Astrocyte (in vitro differentiated cells and primary cell): ENCODE measurements around the gene DPEP3.

Experiments used
- EZH2 ChIP-seq: IDR thresholded peaks from 2 replicates; pipeline ENCODE4 v1.6.1; 2012; ENCODE audit warnings: mild to moderate bottlenecking, low read length, inconsistent platforms; ENCODE audit not compliant: insufficient read depth
- TF ChIP-seq, protein P1 (sequence below): IDR thresholded peaks from 2 replicates; pipeline ENCODE4 v1.5.1; 2011; ENCODE audit warnings: low read depth, mild to moderate bottlenecking, inconsistent platforms, low read length, moderate library complexity; ENCODE audit not compliant: insufficient read depth

DNA sequence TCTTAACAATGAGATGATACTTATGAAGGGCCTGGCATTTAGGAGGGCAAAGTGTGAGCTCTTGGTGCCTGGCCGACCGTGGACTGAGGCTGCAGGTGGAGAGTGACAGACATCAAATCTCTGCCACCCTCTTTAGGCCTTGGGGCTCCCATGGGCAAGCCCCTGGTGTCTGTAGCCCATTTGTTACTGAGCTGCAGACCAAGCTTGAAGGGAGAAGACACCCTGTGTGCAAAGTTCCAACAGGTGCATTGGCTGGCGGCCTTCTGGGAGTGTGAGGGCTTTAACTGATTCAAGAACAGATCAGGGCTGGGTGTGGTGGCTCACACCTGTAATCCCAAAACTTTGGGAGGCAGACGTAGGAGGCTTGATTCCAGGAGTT lies 47.8 kb downstream of the DPEP3 start:
- TF ChIP-seq, protein P1, sequence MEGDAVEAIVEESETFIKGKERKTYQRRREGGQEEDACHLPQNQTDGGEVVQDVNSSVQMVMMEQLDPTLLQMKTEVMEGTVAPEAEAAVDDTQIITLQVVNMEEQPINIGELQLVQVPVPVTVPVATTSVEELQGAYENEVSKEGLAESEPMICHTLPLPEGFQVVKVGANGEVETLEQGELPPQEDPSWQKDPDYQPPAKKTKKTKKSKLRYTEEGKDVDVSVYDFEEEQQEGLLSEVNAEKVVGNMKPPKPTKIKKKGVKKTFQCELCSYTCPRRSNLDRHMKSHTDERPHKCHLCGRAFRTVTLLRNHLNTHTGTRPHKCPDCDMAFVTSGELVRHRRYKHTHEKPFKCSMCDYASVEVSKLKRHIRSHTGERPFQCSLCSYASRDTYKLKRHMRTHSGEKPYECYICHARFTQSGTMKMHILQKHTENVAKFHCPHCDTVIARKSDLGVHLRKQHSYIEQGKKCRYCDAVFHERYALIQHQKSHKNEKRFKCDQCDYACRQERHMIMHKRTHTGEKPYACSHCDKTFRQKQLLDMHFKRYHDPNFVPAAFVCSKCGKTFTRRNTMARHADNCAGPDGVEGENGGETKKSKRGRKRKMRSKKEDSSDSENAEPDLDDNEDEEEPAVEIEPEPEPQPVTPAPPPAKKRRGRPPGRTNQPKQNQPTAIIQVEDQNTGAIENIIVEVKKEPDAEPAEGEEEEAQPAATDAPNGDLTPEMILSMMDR = no peak
- no peak for TF ChIP-seq EZH2
